Measurements from ENCODE around the gene SPG7. TPM values are rescaled to one million over a fixed set of nuclear protein-coding genes. Genes with fewer than 3 reads are reported as not detected.
"Not testable (repeated sequence)": the region's sequence is repeated elsewhere in the genome, so short reads cannot be mapped to it uniquely, and the experiment has no call there.

SPG7 gene
- polyA plus RNA-seq, 2 of the 4 experiments (the other 2 are of a cell fraction): 53.2 to 73.2 TPM

DNA sequence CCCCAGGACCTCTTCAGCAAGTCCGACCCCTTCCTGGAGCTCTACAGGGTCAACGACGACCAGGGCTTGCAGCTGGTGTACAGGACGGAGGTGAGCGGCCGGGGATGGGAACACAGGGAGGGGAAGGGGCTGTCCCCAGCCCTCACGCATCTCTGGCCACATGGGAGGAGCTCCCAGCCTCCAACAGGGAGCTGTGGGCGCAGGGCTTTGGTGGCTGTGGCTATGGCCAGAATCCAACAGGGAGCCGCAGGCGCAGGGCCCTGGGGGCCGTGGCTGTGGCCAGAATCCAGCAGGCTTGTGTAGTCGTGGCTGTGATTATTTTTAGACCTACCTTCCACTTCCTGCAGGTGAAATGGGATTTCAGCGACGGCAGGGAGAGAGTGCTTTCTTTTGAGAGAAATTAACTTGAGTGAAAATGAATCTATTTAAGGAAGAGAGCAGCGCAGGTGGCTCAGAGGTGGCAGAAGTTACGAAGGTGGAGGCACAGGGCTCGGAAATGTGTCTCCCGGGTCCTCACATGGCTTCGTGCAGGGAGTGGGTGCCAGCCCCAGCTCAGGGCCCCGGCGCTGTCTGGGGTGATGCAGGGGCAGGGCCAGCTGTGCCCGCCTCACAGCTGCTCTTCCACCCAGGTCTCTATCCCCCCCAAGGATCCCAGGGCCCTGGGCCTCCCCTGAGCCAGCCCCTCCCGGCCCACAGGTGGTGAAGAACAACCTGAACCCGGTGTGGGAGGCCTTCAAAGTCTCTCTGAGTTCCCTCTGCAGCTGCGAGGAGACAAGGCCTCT, 76.8 kb downstream of the SPG7 start:
- DNase-seq (ENCODE audit: low read depth in 1 of 2, low spot score in 1 of 2) (no peak), FAIRE-seq (no peak), ATAC-seq (no peak)
- POLR2A ChIA-PET: no interaction called here
- no peak for TF ChIP-seq JUN (IDR thresholded peaks at IDR 0.05)
- no peak for TF ChIP-seq JUNB (IDR thresholded peaks at IDR 0.05)
- TF ChIP-seq, protein P1, sequence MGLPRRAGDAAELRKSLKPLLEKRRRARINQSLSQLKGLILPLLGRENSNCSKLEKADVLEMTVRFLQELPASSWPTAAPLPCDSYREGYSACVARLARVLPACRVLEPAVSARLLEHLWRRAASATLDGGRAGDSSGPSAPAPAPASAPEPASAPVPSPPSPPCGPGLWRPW (IDR thresholded peaks at IDR 0.05): no peak
- TF ChIP-seq KDM1A (IDR thresholded peaks at IDR 0.05; ENCODE audit: low read depth): no peak
- TF ChIP-seq HOXB5 (CRISPR knock-in tag; IDR thresholded peaks at IDR 0.05): no peak
- TF ChIP-seq FOSL2 (IDR thresholded peaks at IDR 0.05): no peak
- no peak for TF ChIP-seq FOSL2 (CRISPR knock-in tag; IDR thresholded peaks at IDR 0.05)
- no peak for TF ChIP-seq EHF (CRISPR knock-in tag; IDR thresholded peaks at IDR 0.05)
- peak overlapping the region in 1 of 2 experiments; percentile 4; a peak in 1 of 6 replicates for H3K27ac ChIP-seq
- 86% methylated on average over 22 of the region's 25 CpGs for WGBS (ENCODE audit: missing lambda C conversion rate)
- H3K4me2 ChIP-seq: no peak overlapping the region
- CTCF ChIA-PET: interaction anchor here (1.1 to 3.8 kb wide), 4 partner anchors 10 to 83 kb away, joined by 4 to 17 read pairs (median 8); partner anchors contain the start of gene CPNE7
- H3K4me3 ChIP-seq: no peak overlapping the region
- H3K9me3 ChIP-seq: no peaks in the 10 kb centered on the region
- peaks cover 22% of the 10 kb centered on the region for H3K4me1 ChIP-seq

DNA sequence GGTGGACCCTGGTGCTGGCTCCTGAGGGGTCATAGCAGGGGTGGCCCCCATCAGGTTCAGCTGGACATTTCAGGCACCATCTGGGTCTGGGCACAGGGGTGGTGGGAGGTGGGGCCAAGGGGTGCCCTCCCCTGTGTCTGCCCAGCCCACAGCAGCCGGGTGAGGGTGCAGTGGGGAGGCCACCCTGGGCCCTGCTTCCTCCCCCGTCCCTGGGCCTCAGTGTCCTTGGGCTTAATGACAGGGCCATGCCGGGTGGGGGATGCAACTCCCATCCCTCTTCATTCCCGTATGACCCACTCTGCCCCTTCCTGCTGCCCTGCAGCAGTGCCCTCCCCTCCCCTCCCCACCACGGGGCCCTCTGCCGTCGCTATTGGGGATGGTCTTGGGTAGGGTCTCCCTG, 78.0 kb downstream of the SPG7 start:
- 87% methylated on average over 4 of the region's 7 CpGs for WGBS (ENCODE audit: missing lambda C conversion rate)
- Histone ChIP-seq H3K9me3 (no peaks in the 10 kb centered on the region), H3K4me1 (peaks cover 16% of the 10 kb centered on the region), H3K4me3 (no peak overlapping the region), H3K4me2 (no peak overlapping the region), H3K27ac (no peak overlapping the region; a peak in 1 of 6 replicates)
- ATAC-seq: no peak
- TF ChIP-seq MAZ (IDR thresholded peaks at IDR 0.05; ENCODE audit: borderline replicate concordance, low read depth, low read length): no peak
- no peak for TF ChIP-seq FOSL2 (IDR thresholded peaks at IDR 0.05)
- no peak for TF ChIP-seq FOSL2 (CRISPR knock-in tag; IDR thresholded peaks at IDR 0.05)
- no peak for TF ChIP-seq RNF2 (IDR thresholded peaks at IDR 0.05; ENCODE audit: borderline replicate concordance, low read depth)
- TF ChIP-seq FOSB (CRISPR knock-in tag; IDR thresholded peaks at IDR 0.05): no peak
- TF ChIP-seq EP300 (IDR thresholded peaks at IDR 0.05): no peak
- TF ChIP-seq SREBF2 (IDR thresholded peaks at IDR 0.05): no peak
- TF ChIP-seq RAD21 (conservative IDR thresholded peaks at IDR 0.05 in 1 of 2, IDR thresholded peaks at IDR 0.05 in 1 of 2): no peak
- no peak for TF ChIP-seq TFCP2L1 (CRISPR knock-in tag; IDR thresholded peaks at IDR 0.05)
- no peak for TF ChIP-seq ZFP36 (IDR thresholded peaks at IDR 0.05; ENCODE audit: borderline replicate concordance, partially characterized antibody)
- TF ChIP-seq HOXB5 (CRISPR knock-in tag; IDR thresholded peaks at IDR 0.05): no peak
- ChIA-PET CTCF (no interaction called here), POLR2A (no interaction called here)
- FAIRE-seq: no peak
- DNase-seq (ENCODE audit: low read depth in 1 of 2, low spot score in 1 of 2): no peak

DNA sequence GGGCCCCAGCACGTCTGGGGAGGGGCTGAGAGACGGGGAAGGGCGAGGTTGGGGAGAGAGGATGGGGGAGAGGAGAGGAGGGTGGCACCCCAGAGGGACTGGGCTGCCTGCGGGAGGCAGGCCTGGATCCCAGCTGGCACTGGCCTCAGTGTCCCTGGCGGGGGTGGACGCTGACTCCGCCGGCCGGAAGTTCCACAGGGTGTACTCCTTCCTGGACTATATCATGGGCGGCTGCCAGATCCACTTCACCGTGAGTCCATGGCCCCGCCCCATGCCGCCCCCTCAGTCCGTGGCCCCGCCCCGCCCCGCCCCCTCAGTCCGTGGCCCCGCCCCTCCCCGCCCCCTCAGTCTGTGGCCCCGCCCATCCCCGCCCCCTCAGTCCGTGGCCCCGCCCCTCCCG, 78.7 kb downstream of the SPG7 start:
- 95% methylated on average over 8 of the region's 25 CpGs for WGBS (ENCODE audit: missing lambda C conversion rate)

DNA sequence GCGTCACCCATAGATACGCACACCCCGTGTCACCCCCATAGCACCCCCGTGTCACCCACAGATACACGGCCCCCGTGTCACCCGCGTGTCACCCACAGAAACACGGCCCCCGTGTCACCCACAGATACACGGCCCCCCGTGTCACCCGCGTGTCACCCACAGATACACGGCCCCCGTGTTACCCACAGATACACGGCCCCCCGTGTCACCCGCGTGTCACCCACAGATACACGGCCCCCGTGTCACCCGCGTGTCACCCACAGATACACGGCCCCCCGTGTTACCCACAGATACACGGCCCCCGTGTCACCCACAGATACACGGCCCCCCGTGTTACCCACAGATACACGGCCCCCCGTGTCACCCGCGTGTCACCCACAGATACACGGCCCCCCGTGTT, 79.5 kb downstream of the SPG7 start:
- not testable (repeated sequence) for ATAC-seq

More for the DNA sequence above, 78.7 kb downstream of the SPG7 start:
- TF ChIP-seq JUNB (IDR thresholded peaks at IDR 0.05): no peak
- no peak for TF ChIP-seq TP53 (CRISPR knock-in tag; IDR thresholded peaks at IDR 0.05)
- TF ChIP-seq HOXB13 (CRISPR knock-in tag; IDR thresholded peaks at IDR 0.05; ENCODE audit: low read depth): no peak
- TF ChIP-seq, protein P2, sequence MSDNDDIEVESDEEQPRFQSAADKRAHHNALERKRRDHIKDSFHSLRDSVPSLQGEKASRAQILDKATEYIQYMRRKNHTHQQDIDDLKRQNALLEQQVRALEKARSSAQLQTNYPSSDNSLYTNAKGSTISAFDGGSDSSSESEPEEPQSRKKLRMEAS (IDR thresholded peaks at IDR 0.05): no peak
- no peak for TF ChIP-seq ZNF302 (CRISPR knock-in tag; IDR thresholded peaks at IDR 0.05)
- TF ChIP-seq CHD2 (IDR thresholded peaks at IDR 0.05; ENCODE audit: low read length, partially characterized antibody): no peak
- TF ChIP-seq, protein P3, sequence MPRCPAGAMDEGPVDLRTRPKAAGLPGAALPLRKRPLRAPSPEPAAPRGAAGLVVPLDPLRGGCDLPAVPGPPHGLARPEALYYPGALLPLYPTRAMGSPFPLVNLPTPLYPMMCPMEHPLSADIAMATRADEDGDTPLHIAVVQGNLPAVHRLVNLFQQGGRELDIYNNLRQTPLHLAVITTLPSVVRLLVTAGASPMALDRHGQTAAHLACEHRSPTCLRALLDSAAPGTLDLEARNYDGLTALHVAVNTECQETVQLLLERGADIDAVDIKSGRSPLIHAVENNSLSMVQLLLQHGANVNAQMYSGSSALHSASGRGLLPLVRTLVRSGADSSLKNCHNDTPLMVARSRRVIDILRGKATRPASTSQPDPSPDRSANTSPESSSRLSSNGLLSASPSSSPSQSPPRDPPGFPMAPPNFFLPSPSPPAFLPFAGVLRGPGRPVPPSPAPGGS (IDR thresholded peaks at IDR 0.05): no peak
- no peak for TF ChIP-seq FOXS1 (CRISPR knock-in tag; IDR thresholded peaks at IDR 0.05)
- DNase-seq (ENCODE audit: low read depth in 1 of 2, low spot score in 1 of 2): no peak
- Histone ChIP-seq H3K4me1 (peaks cover 10% of the 10 kb centered on the region), H3K4me2 (no peak overlapping the region), H3K9me3 (no peaks in the 10 kb centered on the region), H3K27ac (no peak overlapping the region), H3K4me3 (no peak overlapping the region)
- ChIA-PET POLR2A (no interaction called here), CTCF (no interaction called here)
- FAIRE-seq: no peak
- ATAC-seq: peak in 1 of 2 experiments; percentile 5; a peak in 2 of 6 replicates

More for the DNA sequence above, 79.5 kb downstream of the SPG7 start:
- H3K9me3 ChIP-seq; DNase-seq (ENCODE audit: low read depth in 1 of 2, low spot score in 1 of 2); H3K4me3 ChIP-seq; H3K4me1 ChIP-seq; POLR2A ChIA-PET; H3K4me2 ChIP-seq; H3K27ac ChIP-seq; FAIRE-seq; CTCF ChIA-PET: not testable (repeated sequence)
- WGBS (ENCODE audit: missing lambda C conversion rate): 97% methylated on average over 8 of the region's 36 CpGs
